ENCODE measurements around the gene PGAM5. TPM values are rescaled to one million over a fixed set of nuclear protein-coding genes. Genes with fewer than 3 reads are reported as not detected.

PGAM5 gene
- total and polyA plus RNA-seq, 2 experiments from 2014 or later, result 17.6 to 27.2 TPM

DNA sequence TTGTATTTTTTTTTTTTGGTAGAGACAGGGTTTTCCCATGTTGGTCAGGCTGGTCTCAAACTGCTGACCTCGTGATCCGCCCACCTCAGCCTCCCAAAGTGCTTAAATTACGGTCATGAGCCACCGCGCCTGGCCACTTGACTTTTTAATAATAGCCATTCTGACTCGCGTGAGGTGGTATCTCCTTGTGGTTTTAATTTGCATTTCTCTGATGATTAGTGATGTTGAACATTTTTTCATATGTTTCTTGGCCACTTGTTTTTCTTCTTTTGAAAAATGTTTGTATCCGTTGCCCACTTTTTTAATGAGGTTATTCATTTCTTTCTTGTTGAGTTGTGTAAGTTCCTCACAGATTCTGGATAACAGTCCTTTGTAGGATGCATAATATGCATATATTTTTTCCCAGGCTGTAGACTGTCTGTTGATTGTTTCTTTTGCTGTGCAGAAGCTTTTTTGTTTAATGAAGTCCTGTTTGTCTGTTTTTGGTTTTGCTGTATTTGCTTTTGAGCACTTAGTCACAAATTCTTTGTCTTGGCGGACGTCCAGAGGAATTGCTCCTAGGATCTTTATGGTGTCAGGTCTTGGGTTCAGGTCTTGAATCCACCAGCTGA lies 10.3 kb upstream of the PGAM5 start:
- H3K79me2 ChIP-seq, result no peaks in the 10 kb centered on the region
- 99% methylated on average over 10 of the region's 10 CpGs for WGBS (ENCODE audit: low lambda C conversion rate, missing lambda C conversion rate)
- no peaks in the 10 kb centered on the region for H3K4me1 ChIP-seq (ENCODE audit: insufficient read depth)
- H3K9me2 ChIP-seq (replicated peaks; ENCODE audit: insufficient read depth), result no peaks in the 10 kb centered on the region
- no peaks in the 10 kb centered on the region for H3K9me3 ChIP-seq (ENCODE audit: low read depth)
- no peak overlapping the region for H3K4me3 ChIP-seq
- no peaks in the 10 kb centered on the region for H3K27me3 ChIP-seq
- no peak overlapping the region for H2AFZ ChIP-seq
- no peak overlapping the region for H3K27ac ChIP-seq
- no peaks in the 10 kb centered on the region for H4K20me1 ChIP-seq (ENCODE audit: insufficient read depth, poor library complexity, severe bottlenecking)
- H3K4me2 ChIP-seq, result no peak overlapping the region
- TF ChIP-seq, protein P1, sequence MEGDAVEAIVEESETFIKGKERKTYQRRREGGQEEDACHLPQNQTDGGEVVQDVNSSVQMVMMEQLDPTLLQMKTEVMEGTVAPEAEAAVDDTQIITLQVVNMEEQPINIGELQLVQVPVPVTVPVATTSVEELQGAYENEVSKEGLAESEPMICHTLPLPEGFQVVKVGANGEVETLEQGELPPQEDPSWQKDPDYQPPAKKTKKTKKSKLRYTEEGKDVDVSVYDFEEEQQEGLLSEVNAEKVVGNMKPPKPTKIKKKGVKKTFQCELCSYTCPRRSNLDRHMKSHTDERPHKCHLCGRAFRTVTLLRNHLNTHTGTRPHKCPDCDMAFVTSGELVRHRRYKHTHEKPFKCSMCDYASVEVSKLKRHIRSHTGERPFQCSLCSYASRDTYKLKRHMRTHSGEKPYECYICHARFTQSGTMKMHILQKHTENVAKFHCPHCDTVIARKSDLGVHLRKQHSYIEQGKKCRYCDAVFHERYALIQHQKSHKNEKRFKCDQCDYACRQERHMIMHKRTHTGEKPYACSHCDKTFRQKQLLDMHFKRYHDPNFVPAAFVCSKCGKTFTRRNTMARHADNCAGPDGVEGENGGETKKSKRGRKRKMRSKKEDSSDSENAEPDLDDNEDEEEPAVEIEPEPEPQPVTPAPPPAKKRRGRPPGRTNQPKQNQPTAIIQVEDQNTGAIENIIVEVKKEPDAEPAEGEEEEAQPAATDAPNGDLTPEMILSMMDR (IDR thresholded peaks at IDR 0.05; ENCODE audit: poor library complexity), result no peak
- TF ChIP-seq EZH2phosphoT487 (IDR thresholded peaks at IDR 0.05; ENCODE audit: low read depth, severe bottlenecking, unreplicated experiment), result no peak
- no peak for TF ChIP-seq EZH2 (IDR thresholded peaks at IDR 0.05; ENCODE audit: borderline replicate concordance)
- DNase-seq (ENCODE audit: low spot score), result no peak
- no peaks in the 10 kb centered on the region for H3K36me3 ChIP-seq (replicated peaks; ENCODE audit: insufficient read depth, low read depth)

GRCh38 chr12:132702640-132703039 lies 8.0 kb upstream of the PGAM5 start:
- Histone ChIP-seq H3K4me3 (no peak overlapping the region), H3K27me3 (no peaks in the 10 kb centered on the region), H3K4me2 (no peak overlapping the region), H2AFZ (no peak overlapping the region), H3K36me3 (replicated peaks; ENCODE audit: insufficient read depth, low read depth) (no peaks in the 10 kb centered on the region), H4K20me1 (ENCODE audit: insufficient read depth, poor library complexity, severe bottlenecking) (no peaks in the 10 kb centered on the region), H3K9me3 (ENCODE audit: low read depth) (no peaks in the 10 kb centered on the region), H3K9me2 (replicated peaks; ENCODE audit: insufficient read depth) (no peaks in the 10 kb centered on the region), H3K4me1 (ENCODE audit: insufficient read depth) (no peaks in the 10 kb centered on the region), H3K27ac (no peak overlapping the region), H3K79me2 (no peaks in the 10 kb centered on the region)
- 88% methylated on average over 4 of the region's 4 CpGs for WGBS (ENCODE audit: low lambda C conversion rate, missing lambda C conversion rate)
- TF ChIP-seq EZH2 (IDR thresholded peaks at IDR 0.05; ENCODE audit: borderline replicate concordance) (no peak), EZH2phosphoT487 (IDR thresholded peaks at IDR 0.05; ENCODE audit: low read depth, severe bottlenecking, unreplicated experiment) (no peak)
- no peak for DNase-seq (ENCODE audit: low spot score)

DNA sequence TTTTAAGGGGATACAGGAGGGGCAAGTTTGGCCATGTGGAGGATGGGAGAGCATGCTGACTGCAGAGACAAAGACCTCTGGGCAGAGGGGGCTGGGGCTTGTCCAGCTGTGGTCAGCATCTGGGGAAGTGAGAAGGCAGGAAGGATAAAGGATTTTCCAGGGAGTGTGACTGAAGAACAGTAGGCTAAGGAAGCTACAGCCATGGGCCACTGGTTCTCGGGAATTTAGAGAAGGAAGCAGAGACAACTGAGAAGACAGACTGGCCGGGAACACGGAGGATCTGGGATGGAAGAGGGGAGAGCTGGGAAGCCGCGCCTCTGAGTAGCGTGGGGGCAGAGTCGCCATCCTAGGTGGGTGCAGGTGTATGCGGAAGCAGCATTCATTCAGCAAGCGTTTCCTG lies 7.0 kb upstream of the PGAM5 start:
- H3K4me3 ChIP-seq, result no peak overlapping the region
- TF ChIP-seq, protein P1 (IDR thresholded peaks at IDR 0.05; ENCODE audit: poor library complexity), result no peak
- no peak for TF ChIP-seq EZH2 (IDR thresholded peaks at IDR 0.05; ENCODE audit: borderline replicate concordance)
- TF ChIP-seq EZH2phosphoT487 (IDR thresholded peaks at IDR 0.05; ENCODE audit: low read depth, severe bottlenecking, unreplicated experiment), result no peak

DNA sequence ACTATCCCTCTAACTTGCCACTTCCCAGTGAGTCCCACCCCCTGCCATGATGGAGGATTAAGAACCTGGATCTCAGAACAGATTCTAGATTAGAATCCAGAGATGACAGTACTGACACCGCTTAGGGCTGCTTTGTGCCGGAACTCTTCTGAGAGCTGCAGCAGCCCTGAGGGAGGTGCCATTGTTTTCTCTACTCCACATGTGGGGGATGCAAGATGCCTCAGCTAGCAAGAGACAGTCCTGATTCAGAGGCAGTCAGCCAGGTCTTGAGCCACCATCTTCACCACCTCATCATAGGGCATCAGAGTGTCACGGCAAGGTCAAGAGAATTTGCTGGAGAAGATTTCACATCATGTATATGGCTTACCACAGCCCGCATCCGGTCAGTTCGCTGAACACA lies 3.4 kb upstream of the PGAM5 start:
- H3K27me3 ChIP-seq, result no peaks in the 10 kb centered on the region
- H3K9me3 ChIP-seq (ENCODE audit: low read depth), result no peaks in the 10 kb centered on the region
- H2AFZ ChIP-seq, result no peak overlapping the region
- H3K27ac ChIP-seq, result no peak overlapping the region
- no peak overlapping the region for H3K4me2 ChIP-seq
- no peaks in the 10 kb centered on the region for H3K36me3 ChIP-seq (replicated peaks; ENCODE audit: insufficient read depth, low read depth)
- H3K4me3 ChIP-seq, result no peak overlapping the region
- H3K9me2 ChIP-seq (replicated peaks; ENCODE audit: insufficient read depth), result no peaks in the 10 kb centered on the region
- 95% methylated on average over 6 of the region's 6 CpGs for WGBS (ENCODE audit: low lambda C conversion rate, missing lambda C conversion rate)
- TF ChIP-seq EZH2 (IDR thresholded peaks at IDR 0.05; ENCODE audit: borderline replicate concordance), result no peak
- no peak for TF ChIP-seq EZH2phosphoT487 (IDR thresholded peaks at IDR 0.05; ENCODE audit: low read depth, severe bottlenecking, unreplicated experiment)
- TF ChIP-seq, protein P1 (IDR thresholded peaks at IDR 0.05; ENCODE audit: poor library complexity), result no peak
- H4K20me1 ChIP-seq (ENCODE audit: insufficient read depth, poor library complexity, severe bottlenecking), result no peaks in the 10 kb centered on the region
- H3K79me2 ChIP-seq, result peaks cover 18% of the 10 kb centered on the region
- no peaks in the 10 kb centered on the region for H3K4me1 ChIP-seq (ENCODE audit: insufficient read depth)
- no peak for DNase-seq (ENCODE audit: low spot score)

More for the DNA sequence above, 7.0 kb upstream of the PGAM5 start:
- WGBS (ENCODE audit: low lambda C conversion rate, missing lambda C conversion rate), result 96% methylated on average over 9 of the region's 9 CpGs
- H3K9me2 ChIP-seq (replicated peaks; ENCODE audit: insufficient read depth), result no peaks in the 10 kb centered on the region
- H3K9me3 ChIP-seq (ENCODE audit: low read depth), result no peaks in the 10 kb centered on the region
- H4K20me1 ChIP-seq (ENCODE audit: insufficient read depth, poor library complexity, severe bottlenecking), result no peaks in the 10 kb centered on the region
- no peaks in the 10 kb centered on the region for H3K36me3 ChIP-seq (replicated peaks; ENCODE audit: insufficient read depth, low read depth)
- H3K4me2 ChIP-seq, result no peak overlapping the region
- no peaks in the 10 kb centered on the region for H3K4me1 ChIP-seq (ENCODE audit: insufficient read depth)
- H3K27ac ChIP-seq, result no peak overlapping the region
- no peaks in the 10 kb centered on the region for H3K79me2 ChIP-seq
- H3K27me3 ChIP-seq, result no peaks in the 10 kb centered on the region
- no peak overlapping the region for H2AFZ ChIP-seq
- DNase-seq (ENCODE audit: low spot score), result no peak
